K562 (cell line): Measurements from ENCODE around the gene ETV3. TPM values are rescaled to one million over a fixed set of nuclear protein-coding genes. Genes with fewer than 3 reads are reported as not detected.

ENCODE experiments used
- CBX2 ChIP-seq: fragments of 200-600 bp; sonication (generic); IDR thresholded peaks from one replicate; pipeline ENCODE4 v1.6.1; 2012; ENCODE audit warnings: mild to moderate bottlenecking, low read length, inconsistent platforms; ENCODE audit not compliant: insufficient read depth, poor library complexity, severe bottlenecking
- SRF ChIP-seq, 2 experiments: fragments of 250-450, 450-650 bp in 1 of 2; sonication (Bioruptor Pico) in 1 of 2; sonication (generic) in 1 of 2; formaldehyde crosslinking; IDR thresholded peaks; 2 replicates each; pipeline versions ENCODE4 v1.5.0 to v1.5.1; 2020 to 2022; ENCODE audit warnings: mild to moderate bottlenecking in 1 of 2, missing genetic modification reagents in 1 of 2
- TAF7 ChIP-seq: fragments of 450-650 bp; IDR thresholded peaks from 2 replicates; pipeline ENCODE4 v1.6.1; 2016; ENCODE audit warnings: missing genetic modification characterization, missing compliant biosample characterization
- polyA plus RNA-seq, 8 experiments: library from polyadenylated mRNA; depleted of rRNA in 4 of 8; stranded (reverse) in 5 of 8; unstranded in 3 of 8; fragments of >200 nt; fragmentation: Nextera tagmentation in 2 of 8; fragmentation: Illumina TruSeq in 1 of 8; extraction: Ambion mirVana in 2 of 8; extraction: Trizol in 1 of 8; gene quantifications; 2 replicates each; pipeline versions ENCODE4 v1.2.1 to v1.2.3, GENCODE V29; 2011 to 2014; ENCODE audit warnings: inconsistent platforms in 1 of 8, missing spikeins in 1 of 8
- total RNA-seq, 7 experiments: library from RNA; depleted of rRNA in 6 of 7; stranded (reverse); fragments of >200 nt in 6 of 7; fragmentation: Illumina TruSeq in 2 of 7; extraction: Trizol in 2 of 7; gene quantifications; 2 replicates each; pipeline versions ENCODE4 v1.2.1 to v1.2.3, GENCODE V29; 2011 to 2021; ENCODE audit warnings: low replicate concordance in 1 of 7
- TF ChIP-seq, protein P1 (sequence below), 2 experiments: fragments of 450-650 bp in 1 of 2; sonication (generic) in 1 of 2; formaldehyde crosslinking in 1 of 2; IDR thresholded peaks; 2 replicates each; pipeline versions ENCODE4 v1.7.1 to v1.9.0; 2016 to 2022; ENCODE audit warnings: inconsistent platforms in 1 of 2, mild to moderate bottlenecking in 1 of 2, missing genetic modification reagents in 1 of 2
- TF ChIP-seq, protein P2 (sequence below): sonication (generic); formaldehyde crosslinking; IDR thresholded peaks from 2 replicates; pipeline ENCODE4 v1.8.1; 2023; ENCODE audit warnings: mild to moderate bottlenecking, missing genetic modification reagents

The ETV3 gene
- total and polyA plus RNA-seq, 9 of the 15 experiments (the other 6 are each of a cell fraction or from before 2014, with no cell fraction given), result 3.1 to 16.0 (median 9.0) TPM

DNA sequence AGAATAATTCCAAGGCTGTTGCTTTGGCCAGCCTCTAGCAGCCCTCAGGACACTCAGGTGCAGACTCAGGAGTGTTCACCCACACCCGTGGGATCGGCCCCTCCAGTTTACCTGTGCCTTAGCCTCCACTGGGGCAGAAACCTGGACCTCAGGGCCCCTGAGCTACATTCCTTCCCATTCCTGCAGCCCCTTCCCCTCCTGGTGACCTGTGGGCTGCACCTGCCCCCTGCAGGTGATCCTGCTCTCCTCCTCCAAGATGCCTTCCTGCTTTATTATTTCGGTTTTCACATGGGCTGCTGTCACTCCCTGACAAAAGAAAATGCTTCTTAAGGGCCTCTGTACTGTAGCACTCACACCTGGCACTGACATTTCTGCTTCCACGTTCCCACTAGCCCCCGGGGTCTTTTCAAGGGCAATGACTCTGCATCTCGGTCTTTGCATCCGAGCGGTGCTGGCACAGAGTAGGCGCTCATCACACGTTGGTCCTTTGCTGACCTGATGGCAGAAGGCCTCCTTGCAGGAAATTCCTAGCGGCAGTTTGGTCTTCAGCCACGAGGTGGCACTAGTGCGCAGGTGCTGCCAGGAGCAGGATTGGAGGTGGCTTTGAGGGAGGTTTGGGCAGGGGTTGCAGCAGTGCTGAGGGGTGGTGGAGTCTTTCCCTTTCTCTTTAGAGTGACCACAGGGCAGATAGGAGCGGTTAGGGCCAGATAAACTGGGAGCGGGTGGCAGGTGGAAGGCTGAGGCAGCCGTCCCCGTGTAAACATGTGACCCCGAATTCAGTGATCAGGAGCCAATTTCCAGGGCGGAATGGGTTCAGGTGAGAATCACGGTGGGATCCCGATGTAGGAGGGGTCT, 25.3 kb upstream of the ETV3 start (continued):
- TF ChIP-seq, protein P1, sequence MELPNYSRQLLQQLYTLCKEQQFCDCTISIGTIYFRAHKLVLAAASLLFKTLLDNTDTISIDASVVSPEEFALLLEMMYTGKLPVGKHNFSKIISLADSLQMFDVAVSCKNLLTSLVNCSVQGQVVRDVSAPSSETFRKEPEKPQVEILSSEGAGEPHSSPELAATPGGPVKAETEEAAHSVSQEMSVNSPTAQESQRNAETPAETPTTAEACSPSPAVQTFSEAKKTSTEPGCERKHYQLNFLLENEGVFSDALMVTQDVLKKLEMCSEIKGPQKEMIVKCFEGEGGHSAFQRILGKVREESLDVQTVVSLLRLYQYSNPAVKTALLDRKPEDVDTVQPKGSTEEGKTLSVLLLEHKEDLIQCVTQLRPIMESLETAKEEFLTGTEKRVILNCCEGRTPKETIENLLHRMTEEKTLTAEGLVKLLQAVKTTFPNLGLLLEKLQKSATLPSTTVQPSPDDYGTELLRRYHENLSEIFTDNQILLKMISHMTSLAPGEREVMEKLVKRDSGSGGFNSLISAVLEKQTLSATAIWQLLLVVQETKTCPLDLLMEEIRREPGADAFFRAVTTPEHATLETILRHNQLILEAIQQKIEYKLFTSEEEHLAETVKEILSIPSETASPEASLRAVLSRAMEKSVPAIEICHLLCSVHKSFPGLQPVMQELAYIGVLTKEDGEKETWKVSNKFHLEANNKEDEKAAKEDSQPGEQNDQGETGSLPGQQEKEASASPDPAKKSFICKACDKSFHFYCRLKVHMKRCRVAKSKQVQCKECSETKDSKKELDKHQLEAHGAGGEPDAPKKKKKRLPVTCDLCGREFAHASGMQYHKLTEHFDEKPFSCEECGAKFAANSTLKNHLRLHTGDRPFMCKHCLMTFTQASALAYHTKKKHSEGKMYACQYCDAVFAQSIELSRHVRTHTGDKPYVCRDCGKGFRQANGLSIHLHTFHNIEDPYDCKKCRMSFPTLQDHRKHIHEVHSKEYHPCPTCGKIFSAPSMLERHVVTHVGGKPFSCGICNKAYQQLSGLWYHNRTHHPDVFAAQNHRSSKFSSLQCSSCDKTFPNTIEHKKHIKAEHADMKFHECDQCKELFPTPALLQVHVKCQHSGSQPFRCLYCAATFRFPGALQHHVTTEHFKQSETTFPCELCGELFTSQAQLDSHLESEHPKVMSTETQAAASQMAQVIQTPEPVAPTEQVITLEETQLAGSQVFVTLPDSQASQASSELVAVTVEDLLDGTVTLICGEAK (IDR thresholded peaks at IDR 0.05), result no peak
- TF ChIP-seq, protein P1 (CRISPR knock-in tag; IDR thresholded peaks at IDR 0.05), result no peak
- TF ChIP-seq TAF7 (tag) (no peak), CBX2 (no peak), SRF (CRISPR knock-in tag; IDR thresholded peaks at IDR 0.05) (no peak)
- TF ChIP-seq, protein P2, sequence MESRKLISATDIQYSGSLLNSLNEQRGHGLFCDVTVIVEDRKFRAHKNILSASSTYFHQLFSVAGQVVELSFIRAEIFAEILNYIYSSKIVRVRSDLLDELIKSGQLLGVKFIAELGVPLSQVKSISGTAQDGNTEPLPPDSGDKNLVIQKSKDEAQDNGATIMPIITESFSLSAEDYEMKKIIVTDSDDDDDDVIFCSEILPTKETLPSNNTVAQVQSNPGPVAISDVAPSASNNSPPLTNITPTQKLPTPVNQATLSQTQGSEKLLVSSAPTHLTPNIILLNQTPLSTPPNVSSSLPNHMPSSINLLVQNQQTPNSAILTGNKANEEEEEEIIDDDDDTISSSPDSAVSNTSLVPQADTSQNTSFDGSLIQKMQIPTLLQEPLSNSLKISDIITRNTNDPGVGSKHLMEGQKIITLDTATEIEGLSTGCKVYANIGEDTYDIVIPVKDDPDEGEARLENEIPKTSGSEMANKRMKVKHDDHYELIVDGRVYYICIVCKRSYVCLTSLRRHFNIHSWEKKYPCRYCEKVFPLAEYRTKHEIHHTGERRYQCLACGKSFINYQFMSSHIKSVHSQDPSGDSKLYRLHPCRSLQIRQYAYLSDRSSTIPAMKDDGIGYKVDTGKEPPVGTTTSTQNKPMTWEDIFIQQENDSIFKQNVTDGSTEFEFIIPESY (CRISPR knock-in tag), result no peak
